Stimulated activated naive CD4-positive, alpha-beta T cell (primary cell): ENCODE measurements around the gene RAD51B.

Experiments used
- DNase-seq, 6 experiments: peaks; one replicate each; lab custom pipeline; 2025; lab: John Stamatoyannopoulos, UW

The RAD51B gene

DNA sequence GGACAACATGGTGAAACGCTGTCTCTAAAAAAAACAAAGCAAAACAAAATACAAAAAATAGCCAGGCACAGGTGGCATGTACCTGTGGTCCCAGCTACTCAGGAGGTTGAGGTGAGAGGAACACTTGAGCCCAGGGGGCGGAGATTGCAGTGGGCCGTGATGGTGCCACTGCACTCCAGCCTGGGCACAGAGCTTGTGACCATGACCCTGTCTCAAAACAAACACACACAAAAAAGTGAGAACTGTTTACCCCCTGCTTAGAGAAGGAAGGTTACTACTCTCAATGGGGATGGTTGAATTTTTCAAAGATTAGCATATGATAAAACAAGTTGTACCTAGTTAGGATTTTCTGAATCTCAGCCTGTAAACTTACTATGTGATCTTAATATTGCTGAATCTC, 905.3 kb downstream of the RAD51B start:
- DNase-seq, result no peak

DNA sequence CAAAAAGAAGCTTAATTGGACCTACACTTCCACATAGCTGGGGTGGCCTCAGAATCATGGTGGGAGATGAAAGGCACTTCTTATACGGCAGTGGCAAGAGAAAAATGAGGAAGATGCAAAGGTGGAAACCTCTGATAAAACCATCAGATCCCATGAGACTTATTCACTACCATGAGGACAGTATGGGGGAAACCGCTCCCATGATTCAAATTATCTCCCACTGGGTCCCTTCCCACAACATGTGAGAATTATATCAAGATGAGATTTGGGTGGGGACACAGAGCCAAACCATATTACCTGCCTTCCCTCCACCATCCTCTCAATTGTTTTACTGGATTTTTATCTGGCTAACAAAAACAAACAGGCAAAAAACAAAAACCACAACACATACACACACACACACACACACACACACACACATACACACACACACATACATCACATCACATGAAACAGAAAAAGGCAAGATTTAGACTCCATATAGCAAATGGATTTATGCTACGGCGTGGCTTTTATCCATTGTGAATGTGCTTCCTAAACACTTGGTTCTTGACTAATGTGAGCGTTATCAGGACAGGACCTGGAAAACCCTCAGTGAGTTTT, 906.6 kb downstream of the RAD51B start:
- no peak for DNase-seq

DNA sequence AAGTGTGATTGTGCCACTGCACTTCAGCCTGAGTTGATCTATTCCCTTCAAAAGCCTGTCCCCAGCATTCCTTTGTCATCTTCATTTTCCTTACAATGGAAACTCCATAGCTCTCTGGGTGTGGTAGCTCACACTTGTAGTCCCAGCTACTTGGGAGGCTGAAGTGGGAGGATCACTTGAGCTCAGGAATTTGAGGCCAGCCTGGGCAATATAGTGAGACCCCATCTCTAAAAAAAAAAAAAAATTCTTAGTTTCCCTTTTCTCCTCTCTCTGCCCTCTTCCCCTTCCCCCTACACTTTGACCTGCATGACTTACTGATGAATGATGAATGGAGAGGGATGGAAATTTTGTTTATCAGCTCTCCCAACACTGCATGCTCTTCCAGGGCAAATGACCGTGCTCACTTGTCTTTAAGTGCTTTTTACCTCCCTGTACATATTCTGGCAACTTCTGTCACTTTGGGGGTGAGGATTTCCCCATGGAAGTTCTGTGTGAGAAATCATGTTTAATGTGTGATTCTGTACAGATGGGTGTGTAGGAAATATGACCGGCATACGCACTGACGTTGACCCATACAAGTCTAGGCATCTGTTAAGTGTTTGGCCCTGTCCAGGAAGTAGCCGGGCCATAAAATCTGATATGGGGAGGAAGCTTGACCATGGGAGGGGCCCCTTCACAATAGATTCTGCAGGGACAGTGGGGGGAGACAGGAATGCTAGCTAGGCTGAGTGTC, 907.9 kb downstream of the RAD51B start:
- DNase-seq, result no peak

DNA sequence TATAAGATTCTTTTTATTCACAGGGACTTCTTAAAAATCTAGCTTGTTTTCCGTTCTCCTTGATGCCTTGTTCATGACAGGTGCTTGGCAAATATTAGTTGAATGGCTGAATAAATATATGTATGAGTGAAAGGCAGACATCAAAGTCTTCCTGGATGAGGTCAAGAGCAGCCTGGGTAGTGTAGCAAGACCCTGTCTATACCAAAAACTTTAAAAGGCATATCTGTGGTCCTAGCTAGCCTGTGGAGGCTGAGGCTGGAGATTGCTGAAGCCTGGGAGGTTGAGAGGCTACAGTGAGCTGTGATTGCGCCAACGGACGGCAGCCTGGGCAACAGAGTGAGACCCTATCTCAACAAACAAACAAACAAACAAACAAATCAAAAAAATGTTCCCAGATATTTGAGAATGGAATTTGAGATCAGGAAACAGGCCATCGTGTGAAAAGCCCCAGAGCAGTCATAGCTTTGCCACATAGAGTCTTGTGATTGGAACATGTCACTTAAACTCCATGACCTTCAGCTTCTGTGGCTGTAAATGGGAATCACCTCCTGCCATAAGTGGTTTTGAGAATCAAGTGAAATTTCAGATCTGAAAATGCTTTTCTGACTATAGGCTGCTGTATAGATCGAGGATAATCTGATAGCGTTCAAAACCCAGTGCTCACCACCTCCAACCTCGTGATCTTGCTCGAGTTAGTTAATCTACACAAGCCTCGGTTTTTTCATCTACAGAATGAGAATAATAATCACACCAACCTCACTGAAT, 908.9 kb downstream of the RAD51B start:
- no peak for DNase-seq

DNA sequence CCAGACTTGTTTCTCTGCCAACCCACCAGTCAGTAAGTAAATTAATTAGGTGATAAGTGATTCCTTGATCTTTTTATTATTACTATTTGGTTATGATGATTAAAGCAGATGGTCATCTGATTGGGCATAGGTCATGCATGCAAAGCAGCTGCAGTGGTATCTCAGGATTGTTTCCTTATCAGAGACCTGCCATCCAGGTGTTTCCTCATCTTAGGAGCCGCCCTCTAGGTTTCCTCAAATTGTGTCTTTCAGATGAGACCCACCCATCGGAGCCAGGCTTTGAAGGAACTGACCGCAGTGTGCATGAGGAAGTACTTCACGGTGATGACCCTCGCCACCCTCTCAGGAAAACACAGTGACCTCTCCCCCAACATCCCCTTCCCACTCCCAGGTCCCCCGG, 910.0 kb downstream of the RAD51B start:
- DNase-seq, result no peak

DNA sequence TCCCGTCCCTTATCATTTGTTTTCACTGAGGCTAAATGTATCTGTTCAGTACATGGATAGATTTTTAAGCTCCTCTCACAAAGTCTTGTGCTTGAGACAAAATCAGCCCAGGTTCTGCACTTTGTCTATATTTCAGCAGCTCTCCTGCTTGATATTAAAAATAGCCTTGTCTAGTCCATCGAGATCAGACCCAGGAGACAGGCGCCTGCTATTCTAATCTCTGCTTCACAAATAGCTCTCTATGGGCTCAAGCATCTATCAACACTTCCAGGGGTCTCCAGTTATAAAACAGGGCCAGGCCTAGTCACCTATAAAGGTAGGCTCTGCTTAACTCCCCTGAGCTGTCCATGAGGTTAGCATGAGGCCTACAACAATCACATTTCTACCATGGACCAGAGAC, 910.8 kb downstream of the RAD51B start:
- no peak for DNase-seq

DNA sequence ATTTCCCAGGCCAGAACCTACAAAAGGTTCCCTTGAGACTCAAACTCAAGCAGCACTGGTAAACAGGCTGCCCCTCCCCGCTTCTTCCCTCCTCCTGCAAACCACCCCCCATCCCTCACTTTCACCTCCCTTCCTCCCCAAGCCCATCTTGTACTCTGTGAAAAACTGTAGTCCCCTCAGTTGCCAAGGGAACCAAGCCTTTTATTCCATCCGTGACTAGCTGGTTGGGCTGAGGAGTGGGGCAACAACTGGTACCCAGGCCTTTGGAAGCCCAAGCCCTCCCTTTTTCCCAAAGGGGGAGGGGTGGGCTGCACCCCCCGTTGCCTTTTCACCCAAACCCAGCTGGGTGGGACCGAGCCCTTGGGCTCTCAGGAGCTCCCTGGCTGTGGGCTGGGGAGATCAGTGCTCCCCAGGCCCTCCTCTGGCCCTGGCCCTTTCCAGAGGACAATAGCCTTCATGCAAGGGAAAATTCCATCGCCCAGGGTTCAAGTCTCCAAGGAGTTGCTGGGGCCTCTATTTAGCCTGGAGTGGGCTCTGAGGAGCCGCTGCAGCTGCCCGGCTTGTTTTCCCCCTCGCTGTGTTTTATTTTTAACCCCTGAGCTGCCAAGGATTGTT, 911.3 kb downstream of the RAD51B start:
- no peak for DNase-seq

DNA sequence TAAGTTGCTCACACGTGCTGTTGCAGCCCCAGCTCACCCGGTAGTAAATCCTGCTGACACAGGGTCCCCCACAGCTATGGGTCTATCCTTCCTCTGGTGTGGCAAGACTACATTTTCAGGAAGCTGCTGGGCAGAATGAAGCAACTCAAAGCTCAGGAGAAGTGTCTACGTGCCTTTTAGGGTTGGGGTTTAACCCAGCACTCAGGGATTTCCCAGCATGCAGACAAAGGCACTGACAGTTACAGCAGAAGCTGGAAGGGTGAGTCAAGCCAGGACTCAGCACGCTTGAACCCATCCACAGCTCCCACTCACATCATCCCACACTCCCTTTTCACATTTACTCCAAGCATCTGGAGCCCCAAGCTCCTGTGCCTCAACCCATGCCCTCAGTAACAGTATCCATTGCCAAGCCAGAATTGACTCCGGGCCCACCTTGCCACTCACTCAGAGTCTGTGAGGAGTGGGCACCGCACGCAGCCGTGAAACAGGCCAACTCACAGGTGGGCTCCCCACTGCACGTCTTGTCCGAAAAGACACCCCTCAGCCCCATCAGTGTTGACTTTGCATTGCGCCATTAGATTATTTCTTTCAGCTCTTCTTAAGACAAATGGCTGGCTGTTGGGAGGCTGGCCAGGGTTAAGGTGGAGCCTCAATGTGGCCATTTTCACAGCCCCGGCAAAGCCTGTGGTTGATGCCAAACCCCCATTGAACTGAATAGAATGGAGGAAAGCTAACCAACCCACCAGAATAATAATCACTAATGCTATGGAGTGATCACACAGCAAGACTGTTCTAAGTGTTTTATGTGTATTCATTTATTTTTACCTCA, 913.7 kb downstream of the RAD51B start:
- no peak for DNase-seq

DNA sequence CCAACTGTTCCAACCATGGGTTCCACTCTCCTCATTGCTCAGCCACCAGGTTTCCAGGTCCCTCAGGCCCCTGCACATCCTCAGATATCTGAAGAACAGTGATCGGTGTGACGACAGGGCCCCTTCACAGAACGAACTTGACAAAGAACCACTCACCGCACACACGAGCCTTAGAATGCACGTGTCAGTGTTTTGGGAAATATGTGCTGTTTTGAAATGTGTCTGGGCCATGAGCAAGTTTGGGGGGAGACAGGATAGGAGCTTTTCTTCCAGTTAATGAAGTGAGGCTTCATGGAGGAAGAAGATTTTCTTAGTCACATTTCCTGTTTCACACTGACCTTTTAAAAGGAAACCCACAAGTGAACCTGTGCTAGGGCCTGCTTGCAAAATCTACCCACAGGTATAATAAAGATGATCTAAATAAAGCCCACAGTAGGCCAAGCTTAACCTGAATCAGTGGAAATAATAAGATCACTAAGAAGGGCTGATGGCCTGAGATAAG, 914.7 kb downstream of the RAD51B start:
- DNase-seq, result peak in 1 of 6 experiments; percentile 12

DNA sequence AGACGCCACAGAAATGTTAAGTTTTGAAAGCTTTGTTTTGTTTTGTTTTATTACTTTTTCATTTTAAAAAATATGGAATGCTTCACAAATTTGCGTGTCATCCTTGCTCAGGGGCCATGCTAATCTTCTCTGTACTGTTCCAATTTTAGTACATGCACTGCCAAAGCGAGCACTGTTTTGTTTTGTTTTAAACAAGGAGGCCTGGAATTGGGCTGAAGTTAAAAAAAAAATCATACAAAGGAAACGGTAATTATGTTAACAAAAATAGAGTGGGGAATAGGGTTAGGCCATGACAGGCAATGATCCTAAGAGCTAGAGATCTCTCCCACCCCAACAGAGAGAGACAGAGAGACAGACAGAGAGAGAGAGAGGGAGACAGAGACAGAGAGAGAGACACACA, 916.3 kb downstream of the RAD51B start:
- DNase-seq, result no peak

DNA sequence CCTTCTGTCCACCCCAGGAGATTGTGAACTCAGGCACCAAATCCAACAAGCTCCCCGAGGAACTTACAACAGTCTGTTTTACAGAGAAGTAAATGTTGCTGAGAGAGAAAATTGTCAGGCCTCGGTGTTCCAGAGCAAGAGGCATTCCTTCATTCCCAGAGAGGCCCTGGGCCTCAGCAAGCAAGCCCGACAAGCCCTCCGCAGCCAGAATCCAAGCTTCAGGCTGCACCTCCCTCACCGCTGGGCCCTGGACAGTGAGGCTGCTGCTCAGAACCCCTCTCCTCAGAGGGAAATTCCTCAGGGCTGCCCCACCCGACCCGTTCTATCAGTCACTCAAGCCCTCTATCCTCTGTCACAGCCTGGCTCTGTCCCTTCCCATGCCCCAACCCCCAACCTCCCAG, 916.9 kb downstream of the RAD51B start:
- no peak for DNase-seq

DNA sequence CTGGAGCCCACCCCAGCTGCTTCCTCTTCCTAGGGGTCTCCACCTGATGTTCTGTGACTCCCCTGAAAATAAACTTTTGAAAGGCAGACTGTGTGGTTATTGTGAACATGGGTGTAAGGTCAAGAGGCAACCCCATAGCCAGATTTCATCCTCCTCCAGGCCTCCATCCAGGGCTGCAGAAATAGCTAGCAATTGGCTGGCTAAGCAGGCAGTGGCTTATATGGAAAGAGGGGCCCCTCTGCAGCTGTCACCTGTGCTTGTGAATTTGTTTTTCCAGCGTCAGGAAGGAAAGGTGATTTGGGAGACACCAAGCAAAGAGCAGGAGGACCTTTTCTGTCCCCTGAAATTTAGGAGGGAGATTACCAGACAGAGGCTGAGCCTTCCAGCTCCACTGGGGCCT, 917.5 kb downstream of the RAD51B start:
- DNase-seq, result no peak

DNA sequence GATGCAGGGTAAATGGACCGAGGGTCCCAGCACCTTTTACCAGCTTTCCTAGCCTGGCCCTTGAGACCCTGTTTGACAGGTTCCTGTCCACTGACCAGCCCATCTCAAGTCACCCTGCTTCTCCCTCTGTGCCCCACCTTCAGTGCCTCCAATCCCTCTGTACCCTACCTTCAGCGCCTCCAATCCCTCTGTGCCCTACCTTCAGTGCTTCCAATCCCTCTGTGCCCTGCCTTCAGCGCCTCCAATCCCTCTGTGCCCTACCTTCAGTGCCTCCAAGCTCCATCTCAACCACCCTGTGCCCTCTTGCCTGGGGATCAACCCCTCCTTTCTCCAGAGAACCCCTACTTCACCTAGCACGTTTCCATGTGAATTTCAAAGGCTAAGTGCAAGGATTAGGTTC, 919.0 kb downstream of the RAD51B start:
- no peak for DNase-seq

DNA sequence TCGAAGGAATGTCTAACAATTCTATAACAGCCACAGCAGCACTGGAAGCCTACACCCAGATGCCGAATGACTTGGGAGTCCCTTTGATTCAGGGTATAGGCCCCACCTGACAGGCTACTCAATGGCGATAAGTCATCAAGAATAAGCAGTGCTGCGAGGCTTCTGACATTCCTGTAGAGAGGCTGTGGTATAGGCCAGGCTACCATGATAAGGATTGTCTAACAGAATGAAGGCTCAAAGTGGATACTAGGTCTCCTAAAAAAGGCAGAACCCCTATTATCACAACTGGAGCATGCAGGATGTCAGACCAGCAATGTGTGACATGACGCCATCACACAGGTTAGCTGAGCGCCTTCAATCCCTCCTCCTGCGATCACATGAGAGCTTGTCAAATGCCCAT, 920.1 kb downstream of the RAD51B start:
- DNase-seq, result no peak

DNA sequence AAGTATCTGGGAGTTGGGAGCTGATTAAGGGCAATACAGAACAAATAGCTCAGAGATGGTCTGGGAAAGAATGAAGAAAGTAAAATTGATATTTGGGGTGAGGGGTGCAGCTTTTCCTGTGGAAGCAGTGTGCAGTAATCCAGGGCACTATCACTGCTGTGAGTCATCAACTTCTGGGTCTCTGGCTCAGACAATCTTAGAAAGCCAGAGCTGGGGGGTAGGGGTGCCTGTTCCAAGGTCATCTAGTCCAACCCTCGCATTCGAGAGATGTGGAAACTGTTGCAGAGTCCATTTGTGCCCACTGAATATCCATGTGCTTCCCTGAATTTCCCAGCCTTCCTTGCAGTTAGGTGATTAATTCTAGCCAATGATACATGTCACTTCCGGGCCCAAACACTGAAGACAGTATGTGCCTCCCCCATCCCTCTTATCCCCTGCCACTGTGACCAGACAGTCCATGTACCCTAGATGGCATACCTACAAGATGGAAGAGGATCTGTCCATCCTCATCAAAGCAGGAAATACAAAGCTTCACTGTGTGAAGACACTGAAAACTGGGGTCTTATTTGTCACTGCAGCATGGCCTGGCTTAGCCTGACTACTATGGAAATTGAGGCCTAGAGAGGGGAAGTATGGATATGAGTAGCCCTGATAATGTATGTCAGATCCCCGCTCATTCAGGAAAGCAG, 921.4 kb downstream of the RAD51B start:
- no peak for DNase-seq

DNA sequence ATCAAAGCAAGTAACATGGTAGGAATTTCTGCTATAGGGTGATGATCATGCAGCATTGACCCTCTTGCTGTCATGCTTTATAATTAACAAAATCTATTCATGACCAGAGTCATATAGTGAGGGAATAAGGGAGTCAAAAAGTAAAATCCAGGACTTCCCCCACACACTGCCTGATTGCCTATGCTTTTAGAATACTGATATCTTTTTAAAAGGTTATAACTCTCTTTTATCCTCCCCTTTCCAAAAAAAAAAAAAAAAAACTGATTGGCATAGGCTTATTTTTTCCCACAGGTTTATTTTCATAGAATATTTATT, 921.9 kb downstream of the RAD51B start:
- no peak for DNase-seq

DNA sequence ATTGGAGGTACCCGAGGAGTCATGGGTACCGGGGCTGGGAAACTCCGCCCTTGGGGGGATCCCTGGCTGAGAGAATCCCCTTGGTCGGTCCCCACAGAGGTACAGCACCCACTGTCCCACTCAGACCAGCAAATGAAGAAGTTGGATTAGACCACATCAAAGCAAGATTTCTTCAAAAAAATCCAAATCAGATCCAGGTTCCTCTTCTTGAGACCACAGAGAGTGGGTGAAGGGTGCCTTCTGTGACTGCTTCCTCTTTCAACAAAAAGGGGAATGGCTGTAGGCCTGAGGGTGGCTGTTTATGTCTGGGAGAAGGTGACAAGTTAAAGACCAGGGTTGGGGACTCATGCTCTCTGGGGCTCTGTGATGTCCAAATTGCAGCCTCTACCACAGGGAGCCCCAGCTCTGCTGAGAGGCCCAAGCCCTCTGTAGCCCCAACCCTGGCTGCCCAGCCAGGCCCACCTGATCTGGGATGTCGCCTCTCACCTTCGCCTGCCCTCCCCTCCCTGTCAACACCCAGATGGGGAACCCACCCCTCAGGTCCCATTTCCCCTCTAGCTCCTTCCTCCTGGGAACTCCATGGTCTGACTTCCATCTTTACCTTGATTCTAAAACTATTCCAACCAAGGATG, 922.4 kb downstream of the RAD51B start:
- DNase-seq, result no peak

DNA sequence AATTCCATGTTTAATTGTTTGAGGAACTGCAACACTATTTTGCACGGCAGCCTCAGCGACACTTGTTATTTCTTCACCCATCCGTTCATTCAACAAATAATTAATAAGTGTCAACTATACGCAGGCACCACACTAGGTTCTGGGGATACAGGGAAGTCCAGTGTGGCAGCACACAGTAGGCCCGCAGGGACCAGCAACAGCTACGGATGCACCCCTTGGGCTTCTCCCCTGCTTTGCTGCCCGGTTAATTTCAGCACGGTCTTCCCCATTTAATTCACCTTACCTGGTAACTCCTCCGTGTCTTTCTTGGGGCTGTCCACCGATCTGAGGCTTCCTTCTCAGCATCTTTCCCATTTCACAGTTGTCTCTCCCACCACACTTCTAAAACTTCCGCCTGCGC, 925.0 kb downstream of the RAD51B start:
- no peak for DNase-seq

DNA sequence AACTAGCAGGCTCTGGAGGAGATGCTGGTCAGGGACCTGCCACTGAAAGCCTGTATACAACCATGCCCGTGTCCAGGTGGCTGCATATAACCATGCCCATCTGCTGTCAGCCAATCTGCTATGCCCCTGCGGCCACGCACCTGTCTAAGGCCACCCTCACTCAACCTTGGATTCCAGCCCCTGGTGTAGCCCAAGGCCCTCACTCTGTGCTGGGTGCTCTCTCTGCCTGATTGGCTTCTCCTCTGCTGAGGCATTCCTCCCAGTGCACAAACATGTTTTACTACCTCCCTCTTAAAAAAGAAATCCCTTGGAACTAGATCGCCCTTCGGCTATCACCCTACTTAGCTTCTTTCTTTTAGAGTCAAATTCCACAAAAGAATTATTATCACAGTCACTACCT, 927.8 kb downstream of the RAD51B start:
- no peak for DNase-seq

DNA sequence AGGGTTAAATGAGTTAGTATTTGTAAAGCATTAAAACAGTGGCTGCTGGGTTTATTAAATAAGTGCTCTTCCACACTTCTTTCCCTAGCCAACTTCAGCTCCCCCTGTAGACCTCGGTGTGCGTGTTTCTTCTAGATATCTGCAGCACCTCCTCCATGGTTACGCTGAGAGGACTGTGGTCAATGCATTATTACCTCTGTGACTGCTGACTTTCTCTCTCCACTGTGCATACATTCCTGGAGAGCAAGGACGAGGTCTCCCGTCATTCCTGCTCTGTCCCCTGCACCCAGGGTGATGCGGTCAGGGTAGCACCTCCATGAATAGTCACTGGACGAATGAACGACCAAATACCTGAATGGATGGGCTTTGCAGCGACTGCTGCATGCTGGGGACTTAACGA, 928.7 kb downstream of the RAD51B start:
- DNase-seq, result no peak

DNA sequence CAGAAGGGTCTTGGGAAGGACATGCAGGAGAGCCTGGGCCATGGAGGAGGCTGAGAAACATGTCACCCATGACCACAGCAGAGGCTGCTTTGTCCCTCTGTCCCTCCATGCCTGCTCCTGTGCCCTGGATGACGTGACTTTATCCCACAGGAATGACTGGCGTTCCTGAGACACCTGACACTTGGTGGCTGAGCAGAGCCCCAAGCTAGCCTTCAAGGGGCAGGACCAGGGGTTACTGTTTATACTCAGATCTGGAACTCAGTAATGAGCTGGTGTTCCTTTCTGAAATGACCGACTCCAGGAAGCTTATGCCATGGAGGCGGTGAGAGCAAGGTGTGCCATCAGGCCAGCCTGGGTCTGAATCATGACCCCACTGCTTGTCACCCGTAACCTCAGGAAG, 929.1 kb downstream of the RAD51B start:
- DNase-seq, result no peak
